Suprapubic skin (tissue), 4 donors: ENCODE results near the gene MS4A1. TPM values are rescaled to one million over a fixed set of nuclear protein-coding genes. Genes with fewer than 3 reads are reported as not detected.

ENCODE experiments used
- DNase-seq, 2 donors: peaks; one replicate each; pipeline ENCODE4 v3.0.0-alpha.2; 2019; ENCODE audit warnings: low spot score in 2 of 2
- H3K27ac ChIP-seq: fragments of 200-600 bp; sonication (generic); one replicate; pipeline ENCODE4 v1.5.1; 2019
- H3K27me3 ChIP-seq: fragments of 200-600 bp; sonication (generic); one replicate; pipeline ENCODE4 v1.5.1; 2019
- H3K36me3 ChIP-seq: fragments of 200-600 bp; sonication (generic); one replicate; pipeline ENCODE4 v1.5.1; 2019
- H3K4me1 ChIP-seq: fragments of 200-600 bp; sonication (generic); one replicate; pipeline ENCODE4 v1.5.1; 2019
- H3K4me3 ChIP-seq: fragments of 200-600 bp; sonication (generic); one replicate; pipeline ENCODE4 v1.5.1; 2019; ENCODE audit warnings: mild to moderate bottlenecking
- H3K9me3 ChIP-seq: fragments of 200-600 bp; sonication (generic); one replicate; pipeline ENCODE4 v1.5.1; 2019
- EP300 ChIP-seq: sonication (generic); formaldehyde crosslinking; IDR thresholded peaks from one replicate; pipeline ENCODE4 v1.6.1; 2017; ENCODE audit warnings: antibody characterized with exemption
- POLR2A ChIP-seq, 2 donors: fragments of 450-650 bp; IDR thresholded peaks; one replicate each; pipeline ENCODE4 v1.6.1; 2017; ENCODE audit warnings: antibody characterized with exemption in 2 of 2, mild to moderate bottlenecking in 2 of 2, moderate library complexity in 2 of 2
- POLR2AphosphoS5 ChIP-seq, 3 donors: sonication (generic); formaldehyde crosslinking; IDR thresholded peaks; one replicate each; pipeline ENCODE4 v1.6.1; 2017; ENCODE audit warnings: antibody characterized with exemption in 3 of 3
- WGBS: methylation state at CpG from one replicate; pipeline ENCODE4 v1.1.5; 2018; 5-methylcytosine and 5-hydroxymethylcytosine counted together
- total RNA-seq, 4 donors: library from RNA; depleted of rRNA; stranded (reverse); fragments of >200 nt; gene quantifications; one replicate each; pipeline ENCODE4 v1.1.0, GENCODE V29; 2016
- TF ChIP-seq, protein P1 (sequence below), 2 donors: fragments of 200-600 bp in 1 of 2; fragments of 450-650 bp in 1 of 2; sonication (generic) in 1 of 2; IDR thresholded peaks; one replicate each; pipeline ENCODE4 v1.5.1; 2016 to 2019; ENCODE audit warnings: antibody characterized with exemption in 2 of 2, mild to moderate bottlenecking in 1 of 2, moderate library complexity in 1 of 2

The MS4A1 gene
- total RNA-seq, 4 donors from 2014 or later: 0.81 TPM; not detected in 3

DNA sequence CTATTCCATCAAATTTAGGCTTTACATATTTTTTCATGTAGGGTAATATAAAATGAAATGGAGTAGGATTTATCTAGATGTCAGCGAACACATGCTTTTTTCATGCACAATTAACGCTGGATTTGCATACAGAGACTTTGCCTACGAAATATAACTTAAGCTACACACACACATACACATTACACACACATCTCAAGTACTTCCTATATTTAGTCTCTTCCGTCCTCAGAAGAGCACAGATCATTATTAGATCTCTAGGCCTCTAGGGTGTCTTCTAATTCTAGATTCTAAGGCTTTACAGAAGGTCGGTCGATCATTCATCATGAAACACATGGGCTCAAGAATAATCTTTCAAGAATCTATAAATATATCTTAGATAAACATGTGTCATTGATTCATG lies 55.7 kb downstream of the MS4A1 start:
- DNase-seq: no peak
- Histone ChIP-seq H3K27ac (no peak overlapping the region), H3K4me3 (no peak overlapping the region)

DNA sequence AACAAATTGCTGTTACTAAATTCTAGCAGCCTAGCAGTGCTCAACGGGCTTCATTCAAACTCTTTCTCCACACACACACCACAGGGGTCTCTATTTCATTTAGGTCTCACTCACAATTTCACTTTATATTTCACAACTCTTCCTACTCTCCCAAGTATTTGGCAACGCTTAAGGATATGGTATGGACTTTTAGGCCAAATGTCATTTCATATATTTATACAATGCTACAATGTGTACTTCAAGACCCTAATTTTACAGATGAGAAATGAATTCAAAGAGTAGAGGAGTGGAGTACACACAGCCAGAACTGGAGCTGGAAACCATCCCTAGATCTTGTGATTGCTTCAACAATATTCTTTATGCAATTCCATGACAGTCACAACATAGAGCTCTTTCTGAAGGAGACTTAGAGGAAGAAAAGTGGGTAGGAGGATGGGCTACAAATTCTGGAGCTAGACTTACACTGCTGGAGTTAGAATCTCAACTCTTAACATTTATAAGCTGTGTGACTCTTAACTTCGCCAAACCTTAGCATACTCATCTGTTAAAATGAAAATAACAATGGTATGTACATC lies 57.1 kb downstream of the MS4A1 start:
- no peak for DNase-seq
- Histone ChIP-seq H3K36me3 (no peaks in the 10 kb centered on the region), H3K4me3 (no peak overlapping the region), H3K4me1 (no peaks in the 10 kb centered on the region), H3K9me3 (no peaks in the 10 kb centered on the region), H3K27me3 (no peaks in the 10 kb centered on the region), H3K27ac (no peak overlapping the region)
- 79% methylated on average over 3 of the region's 3 CpGs for WGBS
- TF ChIP-seq, protein P1, sequence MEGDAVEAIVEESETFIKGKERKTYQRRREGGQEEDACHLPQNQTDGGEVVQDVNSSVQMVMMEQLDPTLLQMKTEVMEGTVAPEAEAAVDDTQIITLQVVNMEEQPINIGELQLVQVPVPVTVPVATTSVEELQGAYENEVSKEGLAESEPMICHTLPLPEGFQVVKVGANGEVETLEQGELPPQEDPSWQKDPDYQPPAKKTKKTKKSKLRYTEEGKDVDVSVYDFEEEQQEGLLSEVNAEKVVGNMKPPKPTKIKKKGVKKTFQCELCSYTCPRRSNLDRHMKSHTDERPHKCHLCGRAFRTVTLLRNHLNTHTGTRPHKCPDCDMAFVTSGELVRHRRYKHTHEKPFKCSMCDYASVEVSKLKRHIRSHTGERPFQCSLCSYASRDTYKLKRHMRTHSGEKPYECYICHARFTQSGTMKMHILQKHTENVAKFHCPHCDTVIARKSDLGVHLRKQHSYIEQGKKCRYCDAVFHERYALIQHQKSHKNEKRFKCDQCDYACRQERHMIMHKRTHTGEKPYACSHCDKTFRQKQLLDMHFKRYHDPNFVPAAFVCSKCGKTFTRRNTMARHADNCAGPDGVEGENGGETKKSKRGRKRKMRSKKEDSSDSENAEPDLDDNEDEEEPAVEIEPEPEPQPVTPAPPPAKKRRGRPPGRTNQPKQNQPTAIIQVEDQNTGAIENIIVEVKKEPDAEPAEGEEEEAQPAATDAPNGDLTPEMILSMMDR (IDR thresholded peaks at IDR 0.05): no peak
- TF ChIP-seq EP300 (no peak), POLR2A (IDR thresholded peaks at IDR 0.05) (no peak), POLR2AphosphoS5 (IDR thresholded peaks at IDR 0.05) (no peak)

More for the DNA sequence above, 55.7 kb downstream of the MS4A1 start:
- H3K27me3 ChIP-seq: no peaks in the 10 kb centered on the region
- no peaks in the 10 kb centered on the region for H3K9me3 ChIP-seq
- TF ChIP-seq POLR2A (IDR thresholded peaks at IDR 0.05) (no peak), POLR2AphosphoS5 (IDR thresholded peaks at IDR 0.05) (no peak), EP300 (no peak)
- TF ChIP-seq, protein P1 (IDR thresholded peaks at IDR 0.05): no peak
- 74% methylated on average over 6 of the region's 6 CpGs for WGBS
- H3K4me1 ChIP-seq: no peaks in the 10 kb centered on the region
- H3K36me3 ChIP-seq: no peaks in the 10 kb centered on the region

DNA sequence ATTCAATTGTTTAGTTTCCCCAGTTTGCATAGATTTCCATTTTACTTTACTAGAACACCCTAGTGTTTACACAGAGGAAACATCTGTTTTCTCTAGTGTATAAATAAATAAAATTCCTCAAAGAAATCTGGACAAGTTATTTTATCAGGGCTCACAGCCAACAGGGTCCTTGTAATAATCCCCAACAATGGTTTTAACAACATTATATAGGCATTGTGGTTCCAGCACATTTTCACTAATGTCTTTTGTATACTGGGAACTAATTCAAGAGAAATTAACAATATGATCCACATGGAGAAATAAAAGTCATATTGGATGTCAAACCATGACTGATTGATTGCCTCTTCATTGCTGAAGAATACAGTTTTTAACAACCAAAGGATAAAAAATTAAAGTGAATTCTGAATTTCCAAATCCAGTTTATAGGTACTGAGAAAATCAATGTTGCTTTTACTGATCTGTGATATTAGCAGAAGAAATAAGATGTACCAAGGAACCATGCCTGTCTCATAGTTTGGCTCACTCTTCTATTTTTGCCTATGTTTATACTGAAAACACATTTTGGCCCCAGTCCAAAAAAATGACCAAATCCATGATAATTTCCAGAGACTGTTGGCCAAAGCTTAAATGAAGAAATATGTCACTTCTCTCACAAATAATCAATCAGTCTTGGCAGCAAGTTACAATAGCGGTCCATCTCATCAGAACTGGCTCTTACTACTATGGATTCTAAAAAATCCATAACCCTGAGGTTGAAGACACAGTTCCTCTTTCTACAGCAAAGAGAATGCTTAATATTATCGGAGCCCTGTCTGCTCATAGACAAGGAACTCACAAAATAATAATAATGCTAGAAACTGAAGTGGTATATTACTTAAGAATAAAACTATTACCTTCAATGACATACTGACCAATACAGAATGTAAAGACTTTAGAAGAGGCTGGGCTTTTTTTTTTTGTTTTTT lies 58.1 kb downstream of the MS4A1 start:
- 68% methylated on average over 2 of the region's 2 CpGs for WGBS
- no peaks in the 10 kb centered on the region for H3K36me3 ChIP-seq
- H3K4me1 ChIP-seq: no peaks in the 10 kb centered on the region
- H3K27me3 ChIP-seq: no peaks in the 10 kb centered on the region
- TF ChIP-seq, protein P1 (IDR thresholded peaks at IDR 0.05): no peak
- no peak for TF ChIP-seq EP300
- no peak for TF ChIP-seq POLR2AphosphoS5 (IDR thresholded peaks at IDR 0.05)
- TF ChIP-seq POLR2A (IDR thresholded peaks at IDR 0.05): no peak
- no peaks in the 10 kb centered on the region for H3K9me3 ChIP-seq
- DNase-seq: no peak
- no peak overlapping the region for H3K27ac ChIP-seq
- no peak overlapping the region for H3K4me3 ChIP-seq

DNA sequence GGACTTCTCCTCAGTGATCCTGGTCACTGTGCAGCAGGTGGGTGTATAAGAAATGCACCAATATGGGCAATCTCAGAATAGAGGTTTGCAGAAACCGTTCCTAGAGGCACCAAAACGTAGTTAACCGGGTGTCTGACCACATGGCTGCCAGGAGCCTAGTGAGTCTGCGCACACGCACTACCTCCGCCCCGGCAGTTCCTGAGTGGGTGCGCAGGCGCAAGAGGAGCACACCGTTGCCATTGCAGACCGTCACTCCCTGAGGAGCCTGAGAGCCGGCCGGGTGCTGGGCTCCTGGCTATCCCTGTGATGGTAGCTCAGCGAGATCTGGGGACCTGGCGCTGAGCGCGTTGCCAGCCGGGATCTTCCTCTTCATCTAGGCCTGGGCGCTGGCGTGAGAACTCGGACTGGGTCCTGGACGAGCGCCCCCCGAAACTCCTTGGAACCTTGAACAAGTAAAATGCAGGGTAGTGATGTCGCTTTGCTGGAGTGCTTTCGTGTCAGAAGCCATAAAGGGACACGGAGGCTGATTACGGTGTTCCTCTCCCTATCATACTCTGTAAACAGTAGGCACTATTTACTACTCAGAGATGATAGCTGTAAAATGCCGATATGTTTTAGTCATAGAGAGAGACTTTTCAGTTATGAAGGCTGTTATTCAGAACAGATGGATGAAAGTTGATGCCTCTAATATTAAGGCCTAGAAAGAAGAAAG lies 59.7 kb downstream of the MS4A1 start, which contains the start of gene MS4A13:
Gene MS4A13 (plus strand): TSS at position 249 of the 712 bp plus-strand sequence. CDS start 2,692 bp downstream, outside the sequence.
- TF ChIP-seq, protein P1 (IDR thresholded peaks at IDR 0.05): no peak
- TF ChIP-seq EP300: no peak
- TF ChIP-seq POLR2A (IDR thresholded peaks at IDR 0.05): no peak
- no peak for TF ChIP-seq POLR2AphosphoS5 (IDR thresholded peaks at IDR 0.05)
- Histone ChIP-seq H3K9me3 (peaks cover 1% of the 10 kb centered on the region), H3K36me3 (no peaks in the 10 kb centered on the region), H3K27ac (no peak within 1 kb of the TSS), H3K27me3 (no peaks in the 10 kb centered on the region), H3K4me3 (no peak within 1 kb of the TSS), H3K4me1 (no peaks in the 10 kb centered on the region)
- 97% methylated on average over 21 of the region's 29 CpGs for WGBS
- DNase-seq: no peak

Other genes with a start within 250 kb of the MS4A1 start
- 1 to 10 TPM in 1 of 4 donors, under 1 TPM in 2, not detected in 1; 0.60 to 5.1 (median 0.98) TPM for gene MS4A4E, start 212.7 kb upstream of the MS4A1 start, total RNA-seq
- gene MS4A4A, start 175.2 kb upstream of the MS4A1 start, total RNA-seq: 1 to 10 TPM; 2.1 to 4.8 (median 2.4) TPM
- gene MS4A6E, start 128.6 kb upstream of the MS4A1 start, total RNA-seq: not detected
- gene MS4A7, start 77.3 kb upstream of the MS4A1 start, total RNA-seq: 1 to 10 TPM in 3 of 4 donors, under 1 TPM in 1; 0.86 to 9.5 (median 4.2) TPM
- 1 to 10 TPM in 1 of 4 donors, under 1 TPM in 1, not detected in 2; 0.48 to 2.3 TPM for gene MS4A14, start 59.4 kb upstream of the MS4A1 start, total RNA-seq
- not detected for gene MS4A5, start 26.3 kb upstream of the MS4A1 start, total RNA-seq
- not detected for gene MS4A12, start 36.9 kb downstream of the MS4A1 start, total RNA-seq
- not detected for gene MS4A13, start 59.5 kb downstream of the MS4A1 start, total RNA-seq
- not detected for gene MS4A8, start 243.8 kb downstream of the MS4A1 start, total RNA-seq